GM23248 (cell line): ENCODE measurements around the gene WDR74.

Experiments
- EZH2 ChIP-seq: fragments of 200-600 bp; sonication (generic); IDR thresholded peaks from 2 replicates; pipeline ENCODE4 v1.6.1; 2018; ENCODE audit warnings: antibody characterized with exemption, mild to moderate bottlenecking; ENCODE audit not compliant: insufficient read depth, poor library complexity, severe bottlenecking
- EZH2phosphoT487 ChIP-seq: fragments of 200-600 bp; sonication (generic); IDR thresholded peaks from 2 replicates; pipeline ENCODE4 v1.6.1; 2018; ENCODE audit warnings: antibody characterized with exemption, moderate library complexity, mild to moderate bottlenecking, low read depth; ENCODE audit not compliant: insufficient read depth

- TF ChIP-seq EZH2 = no peak
- no peak for TF ChIP-seq EZH2phosphoT487
These were observed 18.2 kb upstream of the WDR74 start for GRCh38 chr11:62857541-62857982.
